ENCODE data around the gene MEOX1. TPM values are rescaled to one million over a fixed set of nuclear protein-coding genes. Genes with fewer than 3 reads are reported as not detected.

Gene MEOX1
- total RNA-seq, 1 experiment from 2014 or later = not detected

GRCh38 chr17:43632221-43632620, 29.5 kb downstream of the MEOX1 start:
- H3K27me3 Mint-ChIP-seq (ENCODE audit: low read depth) = peaks cover under 1% of the 10 kb centered on the region
- peak overlapping the region in 1 of 3 experiments; percentile 41; a peak in 1 of 7 replicates for H3K27ac Mint-ChIP-seq
- no peak overlapping the region for H3K4me3 Mint-ChIP-seq

More at GRCh38 chr17:43632221-43632620, 29.5 kb downstream of the MEOX1 start:
- Histone ChIP-seq H3K4ac (ENCODE audit: low read depth, low read length) (no peak overlapping the region), H3K23ac (ENCODE audit: insufficient read length, low read depth, low read length) (no peak overlapping the region), H3K79me1 (ENCODE audit: insufficient read depth, low read depth, low read length, poor library complexity, severe bottlenecking) (no peaks in the 10 kb centered on the region), H3K4me2 (ENCODE audit: insufficient read depth, insufficient read length, low read length) (no peak overlapping the region), H2BK15ac (ENCODE audit: low read depth, low read length) (no peak overlapping the region), H4K8ac (replicated peaks; ENCODE audit: insufficient read length, low read depth, low read length) (no peak overlapping the region), H3K14ac (ENCODE audit: insufficient read depth, low read length) (no peak overlapping the region; the same call in 1 of the 2 replicates), H2BK12ac (ENCODE audit: insufficient read length, low read depth, low read length) (no peak overlapping the region), H2BK20ac (ENCODE audit: low read depth, low read length, poor library complexity, severe bottlenecking) (no peak overlapping the region), H4K5ac (ENCODE audit: insufficient read length, low read depth, low read length) (no peak overlapping the region), H2BK5ac (ENCODE audit: insufficient read length, low read length) (no peak overlapping the region), H2AK5ac (ENCODE audit: insufficient read length, low read length) (no peak overlapping the region), H3K4me1 (ENCODE audit: insufficient read depth, low read length) (no peaks in the 10 kb centered on the region), H3K79me2 (ENCODE audit: insufficient read depth, low read length) (no peaks in the 10 kb centered on the region), H4K20me1 (ENCODE audit: control insufficient read depth, insufficient read depth, insufficient read length) (peaks cover 5% of the 10 kb centered on the region), H2AFZ (ENCODE audit: low read length) (no peak overlapping the region), H3K9me3 (ENCODE audit: control insufficient read depth, low read depth, low read length) (no peaks in the 10 kb centered on the region), H3K27ac (ENCODE audit: insufficient read length, low read depth, low read length) (no peak overlapping the region), H3K9ac (ENCODE audit: extremely low read depth, insufficient read length, low read length) (no peak overlapping the region), H3T11ph (ENCODE audit: low read length) (no peak overlapping the region), H3K56ac (ENCODE audit: insufficient read length, low read depth, low read length) (no peak overlapping the region), H3K18ac (ENCODE audit: insufficient read length, low read depth, low read length) (no peak overlapping the region), H3K23me2 (ENCODE audit: insufficient read length, low read depth, low read length, poor library complexity, severe bottlenecking) (peaks cover 3% of the 10 kb centered on the region), H3K27me3 (ENCODE audit: insufficient read depth, low read length) (no peaks in the 10 kb centered on the region), H4K91ac (ENCODE audit: insufficient read length, low read depth, low read length) (no peak overlapping the region), H2BK120ac (ENCODE audit: low read depth, low read length, poor library complexity, severe bottlenecking) (no peak overlapping the region)
- WGBS (ENCODE audit: extremely low coverage, insufficient read length, low lambda C conversion rate) = no CpG with 5 or more reads among the region's 10 CpGs
- Mint-ChIP-seq H3K9me3 (no peaks in the 10 kb centered on the region), H3K4me1 (peaks cover 14 to 20% of the 10 kb centered on the region in 2 experiments), H3K36me3 (ENCODE audit: insufficient read depth in 1 of 3, low read depth in 3 of 3) (no peaks in the 10 kb centered on the region)
- DNase-seq = no peak
- TF ChIP-seq CTCF (conservative IDR thresholded peaks at IDR 0.05) = no peak
